GM06990 (cell line): Measurements from ENCODE around the gene CRNKL1.

ENCODE experiments used
- DNase-seq: peaks from one replicate; pipeline ENCODE4 v3.0.0-alpha.2; 2011; ENCODE audit not compliant: insufficient read length; ENCODE audit errors: extremely low read depth
- H3K27me3 ChIP-seq: replicated peaks from 2 replicates; pipeline ENCODE4 v1.6.0; 2011; ENCODE audit warnings: low read length; ENCODE audit not compliant: control insufficient read depth, insufficient read depth
- H3K36me3 ChIP-seq: 2 replicates; pipeline ENCODE4 v1.5.1; 2011; ENCODE audit warnings: low read length; ENCODE audit not compliant: control insufficient read depth, insufficient read depth
- H3K4me3 ChIP-seq: replicated peaks from 2 replicates; pipeline ENCODE4 v1.5.1; 2011; ENCODE audit warnings: low read depth, mild to moderate bottlenecking, control low read depth, low read length
- CTCF ChIP-seq: IDR thresholded peaks from 2 replicates; pipeline ENCODE4 v1.5.1; 2011; ENCODE audit warnings: low read length, control low read depth, mild to moderate bottlenecking, inconsistent platforms; ENCODE audit not compliant: insufficient read depth, poor library complexity, severe bottlenecking

The CRNKL1 gene

GRCh38 chr20:20092827-20093226 is 40.6 kb upstream of the CRNKL1 start:
- H3K4me3 ChIP-seq, result no peak overlapping the region
- H3K27me3 ChIP-seq, result no peaks in the 10 kb centered on the region
- DNase-seq, result no peak
- TF ChIP-seq CTCF, result no peak
- H3K36me3 ChIP-seq, result no peaks in the 10 kb centered on the region

- no peak for TF ChIP-seq CTCF
- DNase-seq, result no peak
Measured at GRCh38 chr20:20089939-20090338, 37.7 kb upstream of the CRNKL1 start.

GRCh38 chr20:20089018-20089417 is 36.8 kb upstream of the CRNKL1 start:
- no peaks in the 10 kb centered on the region for H3K27me3 ChIP-seq
- no peak for TF ChIP-seq CTCF
- H3K4me3 ChIP-seq, result no peak overlapping the region
- DNase-seq, result no peak
- H3K36me3 ChIP-seq, result no peaks in the 10 kb centered on the region

More at GRCh38 chr20:20089939-20090338, 37.7 kb upstream of the CRNKL1 start:
- Histone ChIP-seq H3K4me3 (no peak overlapping the region), H3K36me3 (no peaks in the 10 kb centered on the region), H3K27me3 (no peaks in the 10 kb centered on the region)

- Histone ChIP-seq H3K4me3 (no peak overlapping the region), H3K36me3 (no peaks in the 10 kb centered on the region), H3K27me3 (peaks cover 1% of the 10 kb centered on the region)
- no peak for DNase-seq
- TF ChIP-seq CTCF, result no peak
Measured at GRCh38 chr20:20085812-20086211, 33.5 kb upstream of the CRNKL1 start.

- Histone ChIP-seq H3K27me3 (peaks cover 1% of the 10 kb centered on the region), H3K4me3 (no peak overlapping the region), H3K36me3 (no peaks in the 10 kb centered on the region)
- DNase-seq, result no peak
- no peak for TF ChIP-seq CTCF
Measured at GRCh38 chr20:20085071-20085470, 32.8 kb upstream of the CRNKL1 start.

- Histone ChIP-seq H3K27me3 (peaks cover 1% of the 10 kb centered on the region), H3K4me3 (no peak overlapping the region), H3K36me3 (no peaks in the 10 kb centered on the region)
- no peak for DNase-seq
- no peak for TF ChIP-seq CTCF
Measured at GRCh38 chr20:20084296-20084752, 32.1 kb upstream of the CRNKL1 start.
